ENCODE results near the gene CPT1C. TPM values are rescaled to one million over a fixed set of nuclear protein-coding genes. Genes with fewer than 3 reads are reported as not detected.

CPT1C gene
- total RNA-seq, 3 donors from 2014 or later (not counting 1 experiment from before 2014, with no cell fraction given) = 0.34 to 0.78 (median 0.73) TPM

DNA sequence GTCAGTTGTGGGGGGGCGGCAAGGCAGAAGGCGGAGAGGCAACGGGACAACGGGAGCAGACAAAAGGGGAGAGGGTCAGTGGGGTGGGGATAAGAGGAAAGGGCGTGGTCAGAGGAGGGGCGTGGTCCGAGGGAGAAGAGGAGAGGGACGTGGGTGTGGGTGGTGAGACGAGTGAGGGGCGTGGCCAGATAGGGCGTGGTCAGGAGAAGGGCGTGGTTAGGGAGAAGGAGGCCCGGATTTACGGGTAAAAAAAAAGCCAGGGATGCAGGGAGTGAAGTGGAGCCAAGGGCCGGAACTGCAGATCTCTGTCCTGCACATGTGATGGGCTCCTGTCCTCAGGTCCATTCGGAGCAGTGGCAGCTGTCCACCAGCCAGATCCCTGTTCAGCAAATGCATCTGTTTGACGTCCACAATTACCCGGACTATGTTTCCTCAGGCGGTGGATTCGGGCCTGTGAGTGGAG lies 21.5 kb downstream of the CPT1C start:
- H3K4me3 ChIP-seq (ENCODE audit: low read length) = no peak overlapping the region
- TF ChIP-seq CTCF (IDR thresholded peaks at IDR 0.05) = no peak
- peaks cover 7% of the 10 kb centered on the region for H3K4me1 ChIP-seq (ENCODE audit: control insufficient read depth, insufficient read depth, low read length)
- no peak overlapping the region for H3K27ac Mint-ChIP-seq
- no peaks in the 10 kb centered on the region for H3K27me3 ChIP-seq (ENCODE audit: control insufficient read depth, insufficient read depth, low read length)
- ATAC-seq (no peak), DNase-seq (no peak)
- no peaks in the 10 kb centered on the region for H3K36me3 ChIP-seq (ENCODE audit: control insufficient read depth, insufficient read depth, low read length)
- H3K4me1 Mint-ChIP-seq = peaks cover 4 to 8% of the 10 kb centered on the region in 2 donors
- H3K9me3 Mint-ChIP-seq = no peaks in the 10 kb centered on the region
- no peaks in the 10 kb centered on the region for H3K36me3 Mint-ChIP-seq
- no peak overlapping the region for H3K27ac ChIP-seq (ENCODE audit: low read length)
- intact Hi-C loops (cut with micrococcal nuclease) = no loop called here
- whole genome bisulfite sequencing (ENCODE audit: insufficient coverage) = 86% methylated on average over 20 of the region's 20 CpGs
- H3K9me3 ChIP-seq (ENCODE audit: control insufficient read depth, insufficient read depth, low read length) = no peaks in the 10 kb centered on the region
- H3K4me3 Mint-ChIP-seq = no peak overlapping the region
- peaks cover 4 to 7% of the 10 kb centered on the region in 2 donors for H3K27me3 Mint-ChIP-seq (ENCODE audit: low read depth in 2 of 2)

GRCh38 chr19:49713236-49713845 lies 22.4 kb downstream of the CPT1C start:
- H3K4me1 Mint-ChIP-seq = peaks cover 8 to 13% of the 10 kb centered on the region in 2 donors
- no peak overlapping the region for H3K27ac ChIP-seq (ENCODE audit: low read length)
- no peak for TF ChIP-seq CTCF (IDR thresholded peaks at IDR 0.05)
- H3K27me3 ChIP-seq (ENCODE audit: control insufficient read depth, insufficient read depth, low read length) = no peaks in the 10 kb centered on the region
- no peak for DNase-seq
- H3K9me3 ChIP-seq (ENCODE audit: control insufficient read depth, insufficient read depth, low read length) = no peaks in the 10 kb centered on the region
- 97% methylated on average over 8 of the region's 8 CpGs for WGBS (ENCODE audit: insufficient coverage)
- no peak overlapping the region for H3K4me3 Mint-ChIP-seq
- H3K36me3 ChIP-seq (ENCODE audit: control insufficient read depth, insufficient read depth, low read length) = no peaks in the 10 kb centered on the region
- H3K4me3 ChIP-seq (ENCODE audit: low read length) = no peak overlapping the region
- H3K27me3 Mint-ChIP-seq (ENCODE audit: low read depth in 2 of 2) = peaks cover 4 to 7% of the 10 kb centered on the region in 2 donors
- H3K27ac Mint-ChIP-seq = no peak overlapping the region
- no peak for ATAC-seq
- peaks cover 16% of the 10 kb centered on the region for H3K4me1 ChIP-seq (ENCODE audit: control insufficient read depth, insufficient read depth, low read length)
- H3K9me3 Mint-ChIP-seq = no peaks in the 10 kb centered on the region
- no peaks in the 10 kb centered on the region for H3K36me3 Mint-ChIP-seq
- intact Hi-C loops (cut with micrococcal nuclease) = no loop called here

DNA sequence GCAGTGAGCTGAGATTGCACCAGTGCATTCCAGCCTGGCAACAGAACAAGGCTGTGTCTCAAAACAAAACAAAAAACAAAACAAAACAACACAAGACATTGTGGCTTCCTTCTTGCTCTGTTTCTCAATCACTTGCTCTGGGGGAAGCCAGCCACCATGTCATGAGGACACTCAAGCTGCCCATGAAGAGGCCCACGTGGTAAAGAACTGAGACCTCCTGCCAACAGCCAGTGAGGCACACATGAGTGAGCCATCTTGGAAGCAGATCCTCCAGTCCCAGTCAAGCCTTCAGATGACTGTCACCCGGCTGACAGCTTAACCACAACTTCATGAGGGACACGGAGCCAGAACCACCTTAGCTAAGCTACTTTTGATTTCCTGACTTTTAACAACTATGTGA lies 25.2 kb downstream of the CPT1C start:
- peaks cover 16% of the 10 kb centered on the region for H3K4me1 ChIP-seq (ENCODE audit: control insufficient read depth, insufficient read depth, low read length)
- H3K27ac Mint-ChIP-seq = no peak overlapping the region
- H3K36me3 ChIP-seq (ENCODE audit: control insufficient read depth, insufficient read depth, low read length) = no peaks in the 10 kb centered on the region
- H3K4me1 Mint-ChIP-seq = peaks cover 8 to 13% of the 10 kb centered on the region in 2 donors
- TF ChIP-seq CTCF (IDR thresholded peaks at IDR 0.05) = no peak
- H3K27me3 ChIP-seq (ENCODE audit: control insufficient read depth, insufficient read depth, low read length) = no peaks in the 10 kb centered on the region
- no peak overlapping the region for H3K4me3 Mint-ChIP-seq
- 61% methylated on average over 2 of the region's 3 CpGs for WGBS (ENCODE audit: insufficient coverage)
- no peaks in the 10 kb centered on the region for H3K9me3 Mint-ChIP-seq
- DNase-seq = no peak
- no peak overlapping the region for H3K4me3 ChIP-seq (ENCODE audit: low read length)
- H3K36me3 Mint-ChIP-seq = no peaks in the 10 kb centered on the region
- intact Hi-C loops (cut with micrococcal nuclease) = loop anchor here (2.0 kb wide), 1 partner anchor 51 kb away; the partner anchor contains the start of gene AP2A1
- H3K9me3 ChIP-seq (ENCODE audit: control insufficient read depth, insufficient read depth, low read length) = no peaks in the 10 kb centered on the region
- no peak overlapping the region for H3K27ac ChIP-seq (ENCODE audit: low read length)
- no peak for ATAC-seq
- peaks cover 0 to 4% of the 10 kb centered on the region in 2 donors for H3K27me3 Mint-ChIP-seq (ENCODE audit: low read depth in 2 of 2)

- Mint-ChIP-seq H3K27ac (peak overlapping the region; percentile 79 to 89), H3K4me3 (peak overlapping the region; percentile 92), H3K9me3 (no peaks in the 10 kb centered on the region), H3K36me3 (no peaks in the 10 kb centered on the region), H3K4me1 (peaks cover 8% of the 10 kb centered on the region in 2 donors), H3K27me3 (ENCODE audit: low read depth in 2 of 2) (no peaks in the 10 kb centered on the region)
- 96% methylated on average over 8 of the region's 8 CpGs for WGBS (ENCODE audit: insufficient coverage)
- intact Hi-C loops (cut with micrococcal nuclease) = no loop called here
- TF ChIP-seq CTCF (IDR thresholded peaks at IDR 0.05) = no peak
- ATAC-seq = no peak
- Histone ChIP-seq H3K27me3 (ENCODE audit: control insufficient read depth, insufficient read depth, low read length) (no peaks in the 10 kb centered on the region), H3K4me1 (ENCODE audit: control insufficient read depth, insufficient read depth, low read length) (peaks cover 16% of the 10 kb centered on the region), H3K4me3 (ENCODE audit: low read length) (no peak overlapping the region), H3K36me3 (ENCODE audit: control insufficient read depth, insufficient read depth, low read length) (no peaks in the 10 kb centered on the region), H3K9me3 (ENCODE audit: control insufficient read depth, insufficient read depth, low read length) (no peaks in the 10 kb centered on the region), H3K27ac (ENCODE audit: low read length) (no peak overlapping the region)
- no peak for DNase-seq
Observed at GRCh38 chr19:49718511-49718910, 27.6 kb downstream of the CPT1C start.

All from natural killer cell (primary cell).